GM13976 (cell line): Measurements from ENCODE around the gene ACOT11.

Source experiments
- DNase-seq: peaks from one replicate; pipeline ENCODE4 v3.0.0; 2012; ENCODE audit warnings: low spot score
- CTCF ChIP-seq: IDR thresholded peaks from 2 replicates; pipeline ENCODE4 v1.5.1; 2012; ENCODE audit warnings: borderline replicate concordance, mild to moderate bottlenecking; ENCODE audit not compliant: insufficient read depth; ENCODE audit errors: extremely low read depth, missing control alignments, control extremely low read depth
- in situ Hi-C: fragments of 300-500 bp; cut with MboI; formaldehyde crosslinking; loops from one replicate; pipeline ENCODE4 v1.12.0; 2022; ENCODE audit warnings: low sequenced_read_pairs, mixed read lengths, inconsistent platforms; ENCODE audit not compliant: unreplicated experiment

The ACOT11 gene

GRCh38 chr1:54614024-54614423 is 66.0 kb downstream of the ACOT11 start:
- TF ChIP-seq CTCF, result no peak
- DNase-seq, result no peak
- in situ Hi-C loops, result no loop called here

GRCh38 chr1:54614563-54614962 is 66.5 kb downstream of the ACOT11 start:
- TF ChIP-seq CTCF, result no peak
- DNase-seq, result no peak
- in situ Hi-C loops, result no loop called here

- in situ Hi-C loops, result no loop called here
- TF ChIP-seq CTCF, result no peak
- no peak for DNase-seq
Measured at GRCh38 chr1:54615531-54616279, 67.7 kb downstream of the ACOT11 start.

- DNase-seq, result no peak
- no peak for TF ChIP-seq CTCF
- in situ Hi-C loops, result no loop called here
Measured at GRCh38 chr1:54619749-54620148, 71.7 kb downstream of the ACOT11 start.

- in situ Hi-C loops, result no loop called here
- peak; percentile 9 for DNase-seq
- no peak for TF ChIP-seq CTCF
Measured at GRCh38 chr1:54623216-54624007, 75.4 kb downstream of the ACOT11 start, which contains the start of gene FAM151A. Gene FAM151A, minus strand, starts transcription at chr1:54623525. Its CDS starts 130 bp downstream, at chr1:54623395.

GRCh38 chr1:54624466-54625464 is 76.7 kb downstream of the ACOT11 start:
- no peak for TF ChIP-seq CTCF
- in situ Hi-C loops, result no loop called here
- DNase-seq, result peak; percentile 16
